ENCODE data around the gene VPS8.

The VPS8 gene

DNA sequence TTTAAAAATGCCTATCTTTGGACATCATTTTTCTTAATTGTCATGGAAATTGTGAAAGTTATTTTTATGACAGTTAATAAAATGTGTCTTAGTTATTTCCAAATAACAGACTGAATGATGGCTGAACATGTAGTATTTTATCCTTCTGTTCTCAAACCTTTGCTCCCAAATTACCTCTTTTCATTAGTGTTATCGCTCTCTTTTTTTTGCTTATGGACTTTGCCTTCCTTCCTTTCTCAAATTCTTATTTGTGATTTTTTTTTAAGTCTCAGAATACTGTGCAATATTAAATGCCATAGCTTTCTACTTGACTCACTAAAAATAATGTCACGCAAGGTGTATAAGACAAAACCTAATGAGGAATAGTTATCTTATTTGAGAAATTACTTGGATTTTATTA lies 107.7 kb downstream of the VPS8 start:
- TF ChIP-seq, protein P1, sequence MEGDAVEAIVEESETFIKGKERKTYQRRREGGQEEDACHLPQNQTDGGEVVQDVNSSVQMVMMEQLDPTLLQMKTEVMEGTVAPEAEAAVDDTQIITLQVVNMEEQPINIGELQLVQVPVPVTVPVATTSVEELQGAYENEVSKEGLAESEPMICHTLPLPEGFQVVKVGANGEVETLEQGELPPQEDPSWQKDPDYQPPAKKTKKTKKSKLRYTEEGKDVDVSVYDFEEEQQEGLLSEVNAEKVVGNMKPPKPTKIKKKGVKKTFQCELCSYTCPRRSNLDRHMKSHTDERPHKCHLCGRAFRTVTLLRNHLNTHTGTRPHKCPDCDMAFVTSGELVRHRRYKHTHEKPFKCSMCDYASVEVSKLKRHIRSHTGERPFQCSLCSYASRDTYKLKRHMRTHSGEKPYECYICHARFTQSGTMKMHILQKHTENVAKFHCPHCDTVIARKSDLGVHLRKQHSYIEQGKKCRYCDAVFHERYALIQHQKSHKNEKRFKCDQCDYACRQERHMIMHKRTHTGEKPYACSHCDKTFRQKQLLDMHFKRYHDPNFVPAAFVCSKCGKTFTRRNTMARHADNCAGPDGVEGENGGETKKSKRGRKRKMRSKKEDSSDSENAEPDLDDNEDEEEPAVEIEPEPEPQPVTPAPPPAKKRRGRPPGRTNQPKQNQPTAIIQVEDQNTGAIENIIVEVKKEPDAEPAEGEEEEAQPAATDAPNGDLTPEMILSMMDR (IDR thresholded peaks at IDR 0.05; ENCODE audit: low read depth, low read length), result no peak

DNA sequence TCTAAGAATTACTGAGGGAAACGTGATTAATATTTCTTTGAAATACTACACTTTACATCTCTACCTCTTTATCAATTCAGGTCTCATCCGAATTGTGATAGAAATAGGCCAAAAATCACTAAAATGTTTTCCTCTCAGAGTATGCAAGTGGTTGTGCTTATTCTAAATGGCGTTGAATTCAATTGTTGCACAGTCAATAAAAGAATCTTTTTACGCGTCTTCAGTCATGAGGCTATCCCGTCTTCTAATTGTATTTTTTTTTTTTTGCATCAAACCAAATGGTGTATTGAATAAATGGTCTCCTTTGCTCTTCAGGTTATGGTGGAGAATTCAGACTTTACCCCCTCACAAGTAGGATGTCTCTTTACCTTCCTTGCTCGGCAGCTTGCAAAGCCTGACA lies 112.6 kb downstream of the VPS8 start:
- no peak overlapping the region for H3K4me3 ChIP-seq (ENCODE audit: low read depth, low read length)
- TF ChIP-seq, protein P1 (IDR thresholded peaks at IDR 0.05; ENCODE audit: low read depth, low read length), result no peak

More for the DNA sequence above, 107.7 kb downstream of the VPS8 start:
- no peak overlapping the region for H3K4me3 ChIP-seq (ENCODE audit: low read depth, low read length)

DNA sequence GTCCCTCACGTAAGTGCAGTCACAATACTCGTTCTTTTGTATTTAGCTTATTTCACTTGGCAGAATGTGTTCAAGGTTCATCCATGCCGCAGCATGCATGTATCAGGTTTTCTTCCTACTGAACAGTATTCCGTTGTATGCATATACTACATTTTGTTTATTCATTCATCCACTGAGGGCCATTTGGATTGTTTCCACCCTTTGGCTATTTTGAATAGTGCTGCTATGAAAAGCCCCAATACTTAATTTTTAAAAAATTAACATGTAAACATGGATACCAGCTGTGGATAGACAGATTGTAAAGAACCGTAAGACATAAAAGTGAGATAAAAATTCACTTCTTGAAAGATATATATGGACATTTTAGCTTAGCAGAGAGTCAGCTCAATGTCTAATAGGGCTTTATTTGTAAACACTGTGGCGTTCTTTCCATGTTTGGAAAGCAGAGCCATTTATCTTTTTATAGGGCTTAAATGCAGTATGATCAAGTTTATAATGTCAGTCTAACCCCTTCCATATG lies 115.9 kb downstream of the VPS8 start:
- TF ChIP-seq, protein P1 (IDR thresholded peaks at IDR 0.05; ENCODE audit: low read depth, low read length), result no peak

DNA sequence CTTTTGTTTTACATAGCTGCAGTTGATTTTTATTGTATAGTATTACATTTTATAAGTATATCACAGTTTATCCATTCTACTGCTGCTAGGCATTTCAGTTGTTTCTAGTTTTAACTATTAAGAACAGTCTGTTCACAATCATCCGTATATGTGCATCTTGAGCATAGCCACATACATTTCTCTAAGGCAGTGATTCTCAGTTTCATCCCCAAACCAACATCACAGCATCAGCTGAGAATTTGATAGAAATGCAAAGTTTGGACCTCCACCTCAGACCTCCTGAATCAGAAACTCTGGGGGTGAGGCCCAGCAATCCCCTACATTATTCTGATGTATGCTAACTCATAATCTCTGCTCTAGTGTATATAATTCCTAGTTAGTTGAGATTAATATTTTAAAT lies 120.8 kb downstream of the VPS8 start:
- no peak overlapping the region for H3K4me3 ChIP-seq (ENCODE audit: low read depth, low read length)
- TF ChIP-seq, protein P1 (IDR thresholded peaks at IDR 0.05; ENCODE audit: low read depth, low read length), result no peak

More for the DNA sequence above, 115.9 kb downstream of the VPS8 start:
- H3K4me3 ChIP-seq (ENCODE audit: low read depth, low read length), result no peak overlapping the region

DNA sequence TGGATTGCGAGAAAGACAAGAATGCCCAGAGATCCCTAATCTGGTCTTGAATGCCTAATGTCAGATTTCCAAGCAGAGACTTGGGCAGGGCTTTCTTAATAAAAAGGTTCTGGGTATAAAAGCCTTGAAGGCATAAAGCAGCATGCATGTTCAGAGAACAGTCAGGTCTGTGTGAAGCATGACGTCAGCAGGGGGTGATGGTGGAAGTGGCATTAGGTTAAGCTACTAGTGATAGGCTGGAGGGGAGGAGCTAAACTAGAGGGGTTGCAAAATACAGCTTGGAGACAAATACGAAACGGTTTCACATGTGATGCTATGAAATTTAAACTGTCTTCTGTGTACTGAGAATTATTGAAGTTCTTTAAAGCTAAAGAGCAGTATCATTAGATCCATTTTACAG lies 125.6 kb downstream of the VPS8 start:
- H3K4me3 ChIP-seq (ENCODE audit: low read depth, low read length), result no peak overlapping the region
- TF ChIP-seq, protein P1 (IDR thresholded peaks at IDR 0.05; ENCODE audit: low read depth, low read length), result no peak

DNA sequence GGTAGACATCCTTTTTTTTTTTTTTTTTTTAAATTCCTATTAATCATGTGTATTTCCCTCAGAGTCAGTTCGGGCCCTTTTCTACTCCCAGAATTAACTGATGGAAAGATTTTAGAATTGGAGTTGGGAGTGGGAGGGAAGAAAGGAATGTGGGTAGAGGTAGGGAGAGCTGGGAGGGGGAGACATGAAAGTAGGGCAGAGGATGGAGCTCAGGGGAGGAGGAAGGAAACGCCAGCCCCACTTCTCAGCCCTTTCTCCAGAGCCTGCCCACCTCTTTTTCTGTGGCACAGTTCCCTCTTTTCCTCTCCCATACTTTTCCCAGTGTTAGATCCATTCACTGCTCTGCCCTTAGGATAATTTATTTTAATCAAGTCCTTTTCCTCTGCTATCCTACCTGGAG lies 129.4 kb downstream of the VPS8 start:
- TF ChIP-seq, protein P1 (IDR thresholded peaks at IDR 0.05; ENCODE audit: low read depth, low read length), result no peak
- H3K4me3 ChIP-seq (ENCODE audit: low read depth, low read length), result no peak overlapping the region

DNA sequence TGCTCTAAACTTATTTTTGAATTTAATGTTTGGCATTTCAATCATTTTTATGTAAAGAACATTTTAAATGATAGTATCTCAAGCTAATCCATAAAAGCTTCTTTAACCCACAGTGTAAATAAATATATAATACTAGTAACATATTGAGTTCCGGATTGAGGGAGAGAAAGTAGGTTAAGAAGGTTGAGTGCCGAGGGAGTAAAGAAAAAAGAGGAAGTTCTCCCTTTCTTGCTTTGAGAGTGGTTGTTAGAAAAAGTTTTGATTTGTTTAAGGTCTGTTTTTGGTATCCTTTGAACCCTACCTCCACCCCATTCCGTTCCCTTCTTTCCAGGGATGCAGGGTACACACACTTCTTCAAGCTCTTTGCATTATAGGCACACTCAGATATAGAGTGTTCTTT lies 130.8 kb downstream of the VPS8 start:
- TF ChIP-seq, protein P1 (IDR thresholded peaks at IDR 0.05; ENCODE audit: low read depth, low read length), result no peak
- H3K4me3 ChIP-seq (ENCODE audit: low read depth, low read length), result no peak overlapping the region

Measured in WI38 (cell line).